WTC11 (cell line): Measurements from ENCODE around the gene MESP1. TPM values are rescaled to one million over a fixed set of nuclear protein-coding genes. Genes with fewer than 3 reads are reported as not detected.

ENCODE experiments used
- ATAC-seq: fragments of 200-7000 bp; cut with Tn5 transposase; 2 replicates; pipeline ENCODE4 v1.10.0; 2021; ENCODE audit warnings: mild to moderate bottlenecking, moderate library complexity
- CTCF ChIA-PET: fragments of 300-600 bp; sonication (Branson Sonifier 250); formaldehyde crosslinking; loops from one replicate; lab custom pipeline; 2021; ENCODE audit warnings: antibody characterized with exemption; lab: Charles Lee
- POLR2A ChIA-PET: fragments of 350-600 bp; sonication (Branson Sonifier 250); formaldehyde crosslinking; loops from one replicate; lab custom pipeline; 2021; ENCODE audit warnings: antibody characterized with exemption; lab: Charles Lee
- DNase-seq: peaks from one replicate; pipeline ENCODE4 v3.0.0; 2021; ENCODE audit warnings: low spot score
- H3K27ac Mint-ChIP-seq: 2 replicates; pipeline ENCODE4 v1.8.0; 2021; ENCODE audit warnings: mixed read lengths
- H3K27me3 Mint-ChIP-seq: 2 replicates; pipeline ENCODE4 v1.8.0; 2021; ENCODE audit warnings: low read depth, mild to moderate bottlenecking, moderate library complexity, mixed read lengths
- H3K36me3 Mint-ChIP-seq: 2 replicates; pipeline ENCODE4 v1.8.0; 2021; ENCODE audit warnings: mixed read lengths
- H3K4me1 Mint-ChIP-seq: 2 replicates; pipeline ENCODE4 v1.8.0; 2022; ENCODE audit warnings: mixed read lengths
- H3K4me3 Mint-ChIP-seq: 2 replicates; pipeline ENCODE4 v1.8.0; 2021; ENCODE audit warnings: mild to moderate bottlenecking, moderate library complexity, mixed read lengths
- H3K9me3 Mint-ChIP-seq: 2 replicates; pipeline ENCODE4 v1.8.0; 2021; ENCODE audit warnings: mixed read lengths
- FOXJ3 ChIP-seq: sonication (generic); formaldehyde crosslinking; IDR thresholded peaks from 2 replicates; pipeline ENCODE4 v1.9.0; 2021; ENCODE audit warnings: missing genetic modification reagents, mild to moderate bottlenecking, borderline replicate concordance
- FOXP1 ChIP-seq: sonication (generic); formaldehyde crosslinking; IDR thresholded peaks from 2 replicates; pipeline ENCODE4 v1.8.0; 2022; ENCODE audit warnings: missing genetic modification reagents, mild to moderate bottlenecking, moderate library complexity, borderline replicate concordance
- GABPB1 ChIP-seq: sonication (generic); formaldehyde crosslinking; IDR thresholded peaks from 2 replicates; pipeline ENCODE4 v1.8.1; 2023; ENCODE audit warnings: mild to moderate bottlenecking, missing genetic modification reagents
- GRHL2 ChIP-seq: fragments of 250-450 bp; sonication (Bioruptor Pico); IDR thresholded peaks from 2 replicates; pipeline ENCODE4 v1.8.0; 2022; ENCODE audit warnings: mild to moderate bottlenecking, moderate library complexity; ENCODE audit not compliant: insufficient replicate concordance, severe bottlenecking
- GTF2I ChIP-seq: fragments of 250-450 bp; sonication (Bioruptor Pico); conservative IDR thresholded peaks from 2 replicates; pipeline ENCODE4 v1.4.0; 2021; ENCODE audit warnings: mild to moderate bottlenecking
- HMGA2 ChIP-seq: fragments of 250-450 bp; sonication (Bioruptor Pico); IDR thresholded peaks from 2 replicates; pipeline ENCODE4 v1.4.0; 2021; ENCODE audit warnings: mild to moderate bottlenecking, moderate library complexity
- MXD4 ChIP-seq: fragments of 250-450 bp; sonication (Bioruptor Pico); IDR thresholded peaks from 2 replicates; pipeline ENCODE4 v1.8.0; 2021; ENCODE audit warnings: mild to moderate bottlenecking, moderate library complexity, borderline replicate concordance
- NR2C2 ChIP-seq: sonication (generic); formaldehyde crosslinking; IDR thresholded peaks from 2 replicates; pipeline ENCODE4 v1.8.0; 2022; ENCODE audit warnings: mild to moderate bottlenecking, missing genetic modification reagents
- RELA ChIP-seq: sonication (generic); formaldehyde crosslinking; IDR thresholded peaks from 2 replicates; pipeline ENCODE4 v1.8.1; 2022; ENCODE audit warnings: missing genetic modification reagents, mild to moderate bottlenecking, borderline replicate concordance
- TEAD4 ChIP-seq: sonication (generic); formaldehyde crosslinking; IDR thresholded peaks from 2 replicates; pipeline ENCODE4 v1.8.0; 2022; ENCODE audit warnings: mild to moderate bottlenecking, missing genetic modification reagents
- ZNF138 ChIP-seq: sonication (generic); formaldehyde crosslinking; conservative IDR thresholded peaks from 2 replicates; pipeline ENCODE4 v1.8.1; 2022; ENCODE audit warnings: mild to moderate bottlenecking, moderate library complexity, missing genetic modification reagents
- ZNF232 ChIP-seq: sonication (generic); formaldehyde crosslinking; IDR thresholded peaks from 2 replicates; pipeline ENCODE4 v1.8.0; 2022; ENCODE audit warnings: mild to moderate bottlenecking, missing genetic modification reagents
- ZNF396 ChIP-seq: fragments of 250-450 bp; sonication (Bioruptor Pico); IDR thresholded peaks from 2 replicates; pipeline ENCODE4 v1.8.0; 2021; ENCODE audit warnings: mild to moderate bottlenecking, moderate library complexity, borderline replicate concordance
- total RNA-seq: library from RNA; stranded (reverse); gene quantifications from 3 replicates; pipeline ENCODE4 v1.2.3, GENCODE V29; 2021
- TF ChIP-seq, protein P1 (sequence below): sonication (generic); formaldehyde crosslinking; IDR thresholded peaks from 2 replicates; pipeline ENCODE4 v1.8.0; 2022; ENCODE audit warnings: missing genetic modification reagents
- TF ChIP-seq, protein P2 (sequence below): sonication (generic); formaldehyde crosslinking; IDR thresholded peaks from 2 replicates; pipeline ENCODE4 v1.8.1; 2023; ENCODE audit warnings: mild to moderate bottlenecking, missing genetic modification reagents
- TF ChIP-seq, protein P3 (sequence below): fragments of 250-450 bp; sonication (Bioruptor Pico); IDR thresholded peaks from 2 replicates; pipeline ENCODE4 v1.9.0; 2021; ENCODE audit warnings: mild to moderate bottlenecking, borderline replicate concordance
- TF ChIP-seq, protein P4 (sequence below): sonication (generic); formaldehyde crosslinking; IDR thresholded peaks from 2 replicates; pipeline ENCODE4 v1.8.0; 2023; ENCODE audit warnings: missing genetic modification reagents, mild to moderate bottlenecking, borderline replicate concordance
- TF ChIP-seq, protein P5 (sequence below): fragments of 250-450 bp; sonication (Bioruptor Pico); IDR thresholded peaks from 2 replicates; pipeline ENCODE4 v1.8.0; 2021; ENCODE audit warnings: mild to moderate bottlenecking

Gene MESP1
- total RNA-seq, 1 experiment from 2014 or later: 0.50 TPM

DNA sequence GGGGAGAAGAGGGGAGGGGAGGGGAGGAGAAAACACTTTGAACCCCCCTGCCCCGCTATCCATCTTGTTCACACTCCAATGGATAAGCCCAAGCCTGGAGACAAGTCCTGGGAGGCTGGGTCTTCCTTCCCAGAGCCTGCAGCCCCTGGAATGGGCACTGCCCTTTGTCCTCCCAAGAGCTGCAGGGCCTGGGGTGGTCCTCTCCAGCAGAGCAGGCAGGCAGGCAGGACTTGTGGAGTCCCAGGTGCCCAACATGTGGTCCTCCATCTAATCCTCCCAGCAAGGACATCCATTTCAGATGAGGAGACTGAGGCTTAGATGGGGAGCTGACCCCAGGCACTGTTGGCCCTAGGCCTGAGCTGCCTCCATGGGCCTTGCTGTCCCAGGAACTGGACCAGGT is 14.6 kb upstream of the MESP1 start:
- no peak for DNase-seq
- Mint-ChIP-seq H3K36me3 (no peaks in the 10 kb centered on the region), H3K4me1 (peaks cover 2% of the 10 kb centered on the region), H3K27ac (no peak overlapping the region), H3K9me3 (no peaks in the 10 kb centered on the region), H3K27me3 (no peaks in the 10 kb centered on the region), H3K4me3 (no peak overlapping the region)
- no peak for TF ChIP-seq FOXP1 (CRISPR knock-in tag)
- TF ChIP-seq ZNF232 (CRISPR knock-in tag): no peak
- TF ChIP-seq TEAD4 (CRISPR knock-in tag): no peak
- TF ChIP-seq GRHL2: no peak
- no peak for TF ChIP-seq GTF2I
- TF ChIP-seq, protein P1, sequence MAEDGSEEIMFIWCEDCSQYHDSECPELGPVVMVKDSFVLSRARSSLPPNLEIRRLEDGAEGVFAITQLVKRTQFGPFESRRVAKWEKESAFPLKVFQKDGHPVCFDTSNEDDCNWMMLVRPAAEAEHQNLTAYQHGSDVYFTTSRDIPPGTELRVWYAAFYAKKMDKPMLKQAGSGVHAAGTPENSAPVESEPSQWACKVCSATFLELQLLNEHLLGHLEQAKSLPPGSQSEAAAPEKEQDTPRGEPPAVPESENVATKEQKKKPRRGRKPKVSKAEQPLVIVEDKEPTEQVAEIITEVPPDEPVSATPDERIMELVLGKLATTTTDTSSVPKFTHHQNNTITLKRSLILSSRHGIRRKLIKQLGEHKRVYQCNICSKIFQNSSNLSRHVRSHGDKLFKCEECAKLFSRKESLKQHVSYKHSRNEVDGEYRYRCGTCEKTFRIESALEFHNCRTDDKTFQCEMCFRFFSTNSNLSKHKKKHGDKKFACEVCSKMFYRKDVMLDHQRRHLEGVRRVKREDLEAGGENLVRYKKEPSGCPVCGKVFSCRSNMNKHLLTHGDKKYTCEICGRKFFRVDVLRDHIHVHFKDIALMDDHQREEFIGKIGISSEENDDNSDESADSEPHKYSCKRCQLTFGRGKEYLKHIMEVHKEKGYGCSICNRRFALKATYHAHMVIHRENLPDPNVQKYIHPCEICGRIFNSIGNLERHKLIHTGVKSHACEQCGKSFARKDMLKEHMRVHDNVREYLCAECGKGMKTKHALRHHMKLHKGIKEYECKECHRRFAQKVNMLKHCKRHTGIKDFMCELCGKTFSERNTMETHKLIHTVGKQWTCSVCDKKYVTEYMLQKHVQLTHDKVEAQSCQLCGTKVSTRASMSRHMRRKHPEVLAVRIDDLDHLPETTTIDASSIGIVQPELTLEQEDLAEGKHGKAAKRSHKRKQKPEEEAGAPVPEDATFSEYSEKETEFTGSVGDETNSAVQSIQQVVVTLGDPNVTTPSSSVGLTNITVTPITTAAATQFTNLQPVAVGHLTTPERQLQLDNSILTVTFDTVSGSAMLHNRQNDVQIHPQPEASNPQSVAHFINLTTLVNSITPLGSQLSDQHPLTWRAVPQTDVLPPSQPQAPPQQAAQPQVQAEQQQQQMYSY: no peak
- TF ChIP-seq GABPB1: no peak
- TF ChIP-seq, protein P2, sequence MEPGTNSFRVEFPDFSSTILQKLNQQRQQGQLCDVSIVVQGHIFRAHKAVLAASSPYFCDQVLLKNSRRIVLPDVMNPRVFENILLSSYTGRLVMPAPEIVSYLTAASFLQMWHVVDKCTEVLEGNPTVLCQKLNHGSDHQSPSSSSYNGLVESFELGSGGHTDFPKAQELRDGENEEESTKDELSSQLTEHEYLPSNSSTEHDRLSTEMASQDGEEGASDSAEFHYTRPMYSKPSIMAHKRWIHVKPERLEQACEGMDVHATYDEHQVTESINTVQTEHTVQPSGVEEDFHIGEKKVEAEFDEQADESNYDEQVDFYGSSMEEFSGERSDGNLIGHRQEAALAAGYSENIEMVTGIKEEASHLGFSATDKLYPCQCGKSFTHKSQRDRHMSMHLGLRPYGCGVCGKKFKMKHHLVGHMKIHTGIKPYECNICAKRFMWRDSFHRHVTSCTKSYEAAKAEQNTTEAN (CRISPR knock-in tag): no peak
- TF ChIP-seq, protein P3, sequence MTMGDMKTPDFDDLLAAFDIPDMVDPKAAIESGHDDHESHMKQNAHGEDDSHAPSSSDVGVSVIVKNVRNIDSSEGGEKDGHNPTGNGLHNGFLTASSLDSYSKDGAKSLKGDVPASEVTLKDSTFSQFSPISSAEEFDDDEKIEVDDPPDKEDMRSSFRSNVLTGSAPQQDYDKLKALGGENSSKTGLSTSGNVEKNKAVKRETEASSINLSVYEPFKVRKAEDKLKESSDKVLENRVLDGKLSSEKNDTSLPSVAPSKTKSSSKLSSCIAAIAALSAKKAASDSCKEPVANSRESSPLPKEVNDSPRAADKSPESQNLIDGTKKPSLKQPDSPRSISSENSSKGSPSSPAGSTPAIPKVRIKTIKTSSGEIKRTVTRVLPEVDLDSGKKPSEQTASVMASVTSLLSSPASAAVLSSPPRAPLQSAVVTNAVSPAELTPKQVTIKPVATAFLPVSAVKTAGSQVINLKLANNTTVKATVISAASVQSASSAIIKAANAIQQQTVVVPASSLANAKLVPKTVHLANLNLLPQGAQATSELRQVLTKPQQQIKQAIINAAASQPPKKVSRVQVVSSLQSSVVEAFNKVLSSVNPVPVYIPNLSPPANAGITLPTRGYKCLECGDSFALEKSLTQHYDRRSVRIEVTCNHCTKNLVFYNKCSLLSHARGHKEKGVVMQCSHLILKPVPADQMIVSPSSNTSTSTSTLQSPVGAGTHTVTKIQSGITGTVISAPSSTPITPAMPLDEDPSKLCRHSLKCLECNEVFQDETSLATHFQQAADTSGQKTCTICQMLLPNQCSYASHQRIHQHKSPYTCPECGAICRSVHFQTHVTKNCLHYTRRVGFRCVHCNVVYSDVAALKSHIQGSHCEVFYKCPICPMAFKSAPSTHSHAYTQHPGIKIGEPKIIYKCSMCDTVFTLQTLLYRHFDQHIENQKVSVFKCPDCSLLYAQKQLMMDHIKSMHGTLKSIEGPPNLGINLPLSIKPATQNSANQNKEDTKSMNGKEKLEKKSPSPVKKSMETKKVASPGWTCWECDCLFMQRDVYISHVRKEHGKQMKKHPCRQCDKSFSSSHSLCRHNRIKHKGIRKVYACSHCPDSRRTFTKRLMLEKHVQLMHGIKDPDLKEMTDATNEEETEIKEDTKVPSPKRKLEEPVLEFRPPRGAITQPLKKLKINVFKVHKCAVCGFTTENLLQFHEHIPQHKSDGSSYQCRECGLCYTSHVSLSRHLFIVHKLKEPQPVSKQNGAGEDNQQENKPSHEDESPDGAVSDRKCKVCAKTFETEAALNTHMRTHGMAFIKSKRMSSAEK (CRISPR knock-in tag): no peak
- no peak for TF ChIP-seq NR2C2 (CRISPR knock-in tag)
- no peak for TF ChIP-seq HMGA2 (CRISPR knock-in tag)
- TF ChIP-seq RELA (CRISPR knock-in tag): no peak
- TF ChIP-seq ZNF396 (CRISPR knock-in tag): no peak
- TF ChIP-seq, protein P4, sequence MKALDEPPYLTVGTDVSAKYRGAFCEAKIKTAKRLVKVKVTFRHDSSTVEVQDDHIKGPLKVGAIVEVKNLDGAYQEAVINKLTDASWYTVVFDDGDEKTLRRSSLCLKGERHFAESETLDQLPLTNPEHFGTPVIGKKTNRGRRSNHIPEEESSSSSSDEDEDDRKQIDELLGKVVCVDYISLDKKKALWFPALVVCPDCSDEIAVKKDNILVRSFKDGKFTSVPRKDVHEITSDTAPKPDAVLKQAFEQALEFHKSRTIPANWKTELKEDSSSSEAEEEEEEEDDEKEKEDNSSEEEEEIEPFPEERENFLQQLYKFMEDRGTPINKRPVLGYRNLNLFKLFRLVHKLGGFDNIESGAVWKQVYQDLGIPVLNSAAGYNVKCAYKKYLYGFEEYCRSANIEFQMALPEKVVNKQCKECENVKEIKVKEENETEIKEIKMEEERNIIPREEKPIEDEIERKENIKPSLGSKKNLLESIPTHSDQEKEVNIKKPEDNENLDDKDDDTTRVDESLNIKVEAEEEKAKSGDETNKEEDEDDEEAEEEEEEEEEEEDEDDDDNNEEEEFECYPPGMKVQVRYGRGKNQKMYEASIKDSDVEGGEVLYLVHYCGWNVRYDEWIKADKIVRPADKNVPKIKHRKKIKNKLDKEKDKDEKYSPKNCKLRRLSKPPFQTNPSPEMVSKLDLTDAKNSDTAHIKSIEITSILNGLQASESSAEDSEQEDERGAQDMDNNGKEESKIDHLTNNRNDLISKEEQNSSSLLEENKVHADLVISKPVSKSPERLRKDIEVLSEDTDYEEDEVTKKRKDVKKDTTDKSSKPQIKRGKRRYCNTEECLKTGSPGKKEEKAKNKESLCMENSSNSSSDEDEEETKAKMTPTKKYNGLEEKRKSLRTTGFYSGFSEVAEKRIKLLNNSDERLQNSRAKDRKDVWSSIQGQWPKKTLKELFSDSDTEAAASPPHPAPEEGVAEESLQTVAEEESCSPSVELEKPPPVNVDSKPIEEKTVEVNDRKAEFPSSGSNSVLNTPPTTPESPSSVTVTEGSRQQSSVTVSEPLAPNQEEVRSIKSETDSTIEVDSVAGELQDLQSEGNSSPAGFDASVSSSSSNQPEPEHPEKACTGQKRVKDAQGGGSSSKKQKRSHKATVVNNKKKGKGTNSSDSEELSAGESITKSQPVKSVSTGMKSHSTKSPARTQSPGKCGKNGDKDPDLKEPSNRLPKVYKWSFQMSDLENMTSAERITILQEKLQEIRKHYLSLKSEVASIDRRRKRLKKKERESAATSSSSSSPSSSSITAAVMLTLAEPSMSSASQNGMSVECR (CRISPR knock-in tag): no peak
- no peak for TF ChIP-seq MXD4 (CRISPR knock-in tag)
- TF ChIP-seq, protein P5, sequence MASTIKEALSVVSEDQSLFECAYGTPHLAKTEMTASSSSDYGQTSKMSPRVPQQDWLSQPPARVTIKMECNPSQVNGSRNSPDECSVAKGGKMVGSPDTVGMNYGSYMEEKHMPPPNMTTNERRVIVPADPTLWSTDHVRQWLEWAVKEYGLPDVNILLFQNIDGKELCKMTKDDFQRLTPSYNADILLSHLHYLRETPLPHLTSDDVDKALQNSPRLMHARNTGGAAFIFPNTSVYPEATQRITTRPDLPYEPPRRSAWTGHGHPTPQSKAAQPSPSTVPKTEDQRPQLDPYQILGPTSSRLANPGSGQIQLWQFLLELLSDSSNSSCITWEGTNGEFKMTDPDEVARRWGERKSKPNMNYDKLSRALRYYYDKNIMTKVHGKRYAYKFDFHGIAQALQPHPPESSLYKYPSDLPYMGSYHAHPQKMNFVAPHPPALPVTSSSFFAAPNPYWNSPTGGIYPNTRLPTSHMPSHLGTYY (CRISPR knock-in tag): no peak
- TF ChIP-seq ZNF138 (CRISPR knock-in tag): no peak
- no peak for TF ChIP-seq FOXJ3 (CRISPR knock-in tag)
- ChIA-PET POLR2A (no interaction called here), CTCF (interaction anchor here (1.9 kb wide), 1 partner anchor 109 kb away, joined by 7 read pairs; no protein-coding TSS in a partner anchor)
- no peak for ATAC-seq
